IMR-90 (cell line): Measurements from ENCODE around the gene PCK1. TPM values are rescaled to one million over a fixed set of nuclear protein-coding genes. Genes with fewer than 3 reads are reported as not detected.

Experiments
- ATAC-seq: fragments of 200-7000 bp; cut with Tn5 transposase; 2 replicates; pipeline ENCODE4 v1.9.1; 2020; ENCODE audit warnings: low read depth, mild to moderate bottlenecking, moderate library complexity
- BruUV-seq: library from RNA; stranded (reverse); fragments of 400-500 nt; replicated peaks from 2 replicates; lab custom pipeline; 2021; lab: Mats Ljungman, UMichigan
- CTCF ChIA-PET: fragments of 300-600 bp; formaldehyde crosslinking; extraction: SDS; loops from one replicate; lab custom pipeline; 2021; ENCODE audit warnings: antibody characterized with exemption; lab: Yijun Ruan, JAX
- POLR2A ChIA-PET: fragments of 300-600 bp; sonication (Branson Sonifier 250); formaldehyde crosslinking; loops from one replicate; lab custom pipeline; 2022; ENCODE audit warnings: antibody characterized with exemption; ENCODE audit not compliant: unreplicated experiment; lab: Charles Lee
- DNase-seq: peaks from one replicate; pipeline ENCODE4 v3.0.0; 2013
- H2AFZ ChIP-seq: replicated peaks from 2 replicates; pipeline ENCODE3; 2013; ENCODE audit warnings: low read length, mild to moderate bottlenecking; ENCODE audit not compliant: poor library complexity
- H2AK5ac ChIP-seq: 2 replicates; pipeline ENCODE4 v1.6.1; 2013; ENCODE audit warnings: low read depth, low read length, inconsistent platforms
- H2AK9ac ChIP-seq: replicated peaks from 2 replicates; pipeline ENCODE3; 2013; ENCODE audit warnings: mild to moderate bottlenecking, low read depth, low read length, moderate library complexity; ENCODE audit not compliant: poor library complexity
- H2BK120ac ChIP-seq: 2 replicates; pipeline ENCODE4 v1.6.1; 2013; ENCODE audit warnings: low read depth, low read length, inconsistent platforms
- H2BK15ac ChIP-seq: 3 replicates; pipeline ENCODE4 v1.6.1; 2013; ENCODE audit warnings: low read depth, low read length, inconsistent platforms
- H2BK20ac ChIP-seq: 2 replicates; pipeline ENCODE4 v1.6.1; 2013; ENCODE audit warnings: low read depth, mild to moderate bottlenecking, inconsistent platforms, low read length, moderate library complexity
- H2BK5ac ChIP-seq: 2 replicates; pipeline ENCODE4 v1.6.1; 2013; ENCODE audit warnings: mild to moderate bottlenecking, low read depth, low read length, inconsistent platforms; ENCODE audit not compliant: poor library complexity, severe bottlenecking
- H3K14ac ChIP-seq: replicated peaks from 2 replicates; pipeline ENCODE4 v1.6.1; 2013; ENCODE audit warnings: low read depth, low read length, inconsistent platforms
- H3K18ac ChIP-seq: 2 replicates; pipeline ENCODE4 v1.6.1; 2013; ENCODE audit warnings: low read depth, low read length, control low read depth
- H3K23ac ChIP-seq: 2 replicates; pipeline ENCODE4 v1.6.1; 2013; ENCODE audit warnings: low read depth, low read length, inconsistent platforms
- H3K27ac ChIP-seq: 2 replicates; pipeline ENCODE4 v1.5.1; 2013; ENCODE audit warnings: mild to moderate bottlenecking, control low read depth, low read length; ENCODE audit not compliant: insufficient read depth
- H3K27me3 ChIP-seq: 2 replicates; pipeline ENCODE4 v1.6.1; 2013; ENCODE audit warnings: low read length; ENCODE audit not compliant: control insufficient read depth, insufficient read depth
- H3K36me3 ChIP-seq: 2 replicates; pipeline ENCODE4 v1.6.1; 2013; ENCODE audit warnings: low read length, mixed read lengths; ENCODE audit not compliant: control insufficient read depth, insufficient read depth
- H3K4ac ChIP-seq: 2 replicates; pipeline ENCODE4 v1.6.1; 2013; ENCODE audit warnings: low read depth, low read length, inconsistent platforms
- H3K4me1 ChIP-seq: 2 replicates; pipeline ENCODE4 v1.6.1; 2013; ENCODE audit warnings: low read length, mixed read lengths; ENCODE audit not compliant: control insufficient read depth, insufficient read depth
- H3K4me2 ChIP-seq: 2 replicates; pipeline ENCODE4 v1.6.1; 2013; ENCODE audit warnings: low read depth, mild to moderate bottlenecking, control low read depth, low read length, moderate library complexity
- H3K4me3 ChIP-seq: 2 replicates; pipeline ENCODE4 v1.5.1; 2013; ENCODE audit warnings: low read depth, mild to moderate bottlenecking, control low read depth, low read length, moderate library complexity; ENCODE audit not compliant: insufficient read depth
- H3K56ac ChIP-seq: 2 replicates; pipeline ENCODE4 v1.6.1; 2013; ENCODE audit warnings: low read length, inconsistent platforms; ENCODE audit not compliant: insufficient read depth; ENCODE audit errors: extremely low read depth
- H3K79me1 ChIP-seq, 2 experiments: 2 replicates each; pipeline ENCODE4 v1.6.1; 2013; ENCODE audit warnings: low read length in 2 of 2, inconsistent platforms in 1 of 2, low read depth in 1 of 2
- H3K9ac ChIP-seq: 2 replicates; pipeline ENCODE4 v1.6.1; 2013; ENCODE audit warnings: low read depth, low read length, control low read depth
- H3K9me1 ChIP-seq: 2 replicates; pipeline ENCODE4 v1.6.1; 2013; ENCODE audit warnings: low read length, inconsistent platforms; ENCODE audit not compliant: insufficient read depth
- H3K9me3 ChIP-seq: 2 replicates; pipeline ENCODE4 v1.6.1; 2013; ENCODE audit warnings: low read length; ENCODE audit not compliant: control insufficient read depth, insufficient read depth
- H4K20me1 ChIP-seq: 2 replicates; pipeline ENCODE4 v1.6.1; 2013; ENCODE audit warnings: low read length, inconsistent platforms; ENCODE audit not compliant: insufficient read depth
- H4K5ac ChIP-seq: 2 replicates; pipeline ENCODE4 v1.6.1; 2013; ENCODE audit warnings: mild to moderate bottlenecking, low read depth, low read length, control low read depth
- H4K8ac ChIP-seq, 2 experiments: 2 replicates each; pipeline ENCODE4 v1.6.1; 2013; ENCODE audit warnings: low read depth in 2 of 2, low read length in 2 of 2, control low read depth in 1 of 2, inconsistent platforms in 1 of 2
- H4K91ac ChIP-seq: 2 replicates; pipeline ENCODE4 v1.6.1; 2013; ENCODE audit warnings: low read depth, low read length, inconsistent platforms; ENCODE audit not compliant: insufficient read depth
- BHLHE40 ChIP-seq: fragments of 150-350 bp; IDR thresholded peaks from 2 replicates; pipeline ENCODE4 v1.6.1; 2016; ENCODE audit warnings: mild to moderate bottlenecking, low read depth, low read length
- CEBPB ChIP-seq: IDR thresholded peaks from 2 replicates; pipeline ENCODE4 v1.6.1; 2012; ENCODE audit warnings: low read depth, low read length, improper control_type of control experiment
- CHD1 ChIP-seq: IDR thresholded peaks from 2 replicates; pipeline ENCODE4 v1.6.1; 2012; ENCODE audit warnings: low read depth, low read length, improper control_type of control experiment
- FOS ChIP-seq: fragments of 150-350 bp; IDR thresholded peaks from 2 replicates; pipeline ENCODE4 v1.6.1; 2016; ENCODE audit warnings: low read depth, low read length
- MAFK ChIP-seq: IDR thresholded peaks from 2 replicates; pipeline ENCODE4 v1.6.1; 2012; ENCODE audit warnings: low read depth, low read length, improper control_type of control experiment
- MAZ ChIP-seq: IDR thresholded peaks from 2 replicates; pipeline ENCODE4 v1.6.1; 2012; ENCODE audit warnings: low read depth, mild to moderate bottlenecking, low read length, improper control_type of control experiment, moderate library complexity, borderline replicate concordance
- MXI1 ChIP-seq: IDR thresholded peaks from 2 replicates; pipeline ENCODE4 v1.6.1; 2012; ENCODE audit warnings: low read depth, mild to moderate bottlenecking, low read length, moderate library complexity, borderline replicate concordance
- NFE2L2 ChIP-seq: fragments of 150-350 bp; IDR thresholded peaks from 2 replicates; pipeline ENCODE4 v1.6.1; 2016; ENCODE audit warnings: low read depth, mild to moderate bottlenecking, low read length
- POLR2A ChIP-seq: IDR thresholded peaks from 2 replicates; pipeline ENCODE4 v1.6.1; 2012; ENCODE audit warnings: mild to moderate bottlenecking, low read depth, low read length
- RAD21 ChIP-seq: IDR thresholded peaks from 2 replicates; pipeline ENCODE4 v1.6.1; 2012; ENCODE audit warnings: low read length, improper control_type of control experiment
- RCOR1 ChIP-seq: IDR thresholded peaks from 2 replicates; pipeline ENCODE4 v1.6.1; 2012; ENCODE audit warnings: mild to moderate bottlenecking, low read length, improper control_type of control experiment; ENCODE audit not compliant: insufficient replicate concordance
- RFX5 ChIP-seq: IDR thresholded peaks from 2 replicates; pipeline ENCODE4 v1.8.0; 2012; ENCODE audit warnings: low read depth, mild to moderate bottlenecking, low read length, moderate library complexity
- SMC3 ChIP-seq: fragments of 150-350 bp; IDR thresholded peaks from 2 replicates; pipeline ENCODE4 v1.6.1; 2016; ENCODE audit warnings: low read depth, mild to moderate bottlenecking, antibody characterized with exemption, low read length, moderate library complexity
- WGBS, 2 experiments: methylation state at CpG; one replicate each; pipeline versions ENCODE4 v1.1.5 to v1.1.7; 2013; ENCODE audit warnings: missing lambda C conversion rate in 2 of 2; ENCODE audit not compliant: insufficient read length in 1 of 2; ENCODE audit errors: extremely low coverage in 2 of 2; 5-methylcytosine and 5-hydroxymethylcytosine counted together
- dilution Hi-C: fragments of 300-500 bp; cut with HindIII; formaldehyde crosslinking; loops from one replicate; pipeline ENCODE4 v1.14.3; 2018; ENCODE audit warnings: low sequenced_read_pairs; ENCODE audit not compliant: unreplicated experiment
- in situ Hi-C: fragments of 300-500 bp; cut with MboI; formaldehyde crosslinking; loops from 3 replicates; pipeline ENCODE4 v1.14.3; 2019; ENCODE audit warnings: low sequenced_read_pairs, inconsistent platforms, mixed read lengths
- intact Hi-C: fragments of 100-400 bp; cut with micrococcal nuclease; formaldehyde crosslinking; loops from 2 replicates; pipeline ENCODE4 v1.10.0; 2022
- polyA plus RNA-seq, 3 experiments: library from polyadenylated mRNA; depleted of rRNA; stranded (reverse); fragments of >200 nt; gene quantifications; 2 replicates each; pipeline ENCODE4 v1.2.3, GENCODE V29; 2012; ENCODE audit warnings: low replicate concordance in 1 of 3
- total RNA-seq: library from RNA; depleted of rRNA; stranded (reverse); fragments of >200 nt; gene quantifications from 2 replicates; pipeline ENCODE4 v1.2.3, GENCODE V29; 2012
- TF ChIP-seq, protein P1 (sequence below): conservative IDR thresholded peaks from 2 replicates; pipeline ENCODE4 v1.5.1; 2012; ENCODE audit warnings: mild to moderate bottlenecking, low read depth, low read length, improper control_type of control experiment
- TF ChIP-seq, protein P2 (sequence below): fragments of 150-350 bp; IDR thresholded peaks from 2 replicates; pipeline ENCODE4 v1.6.1; 2017; ENCODE audit warnings: mild to moderate bottlenecking, antibody characterized with exemption, low read length, low read depth
- TF ChIP-seq, protein P3 (sequence below): fragments of 150-350 bp; IDR thresholded peaks from 2 replicates; pipeline ENCODE4 v1.6.1; 2016; ENCODE audit warnings: low read depth, mild to moderate bottlenecking, low read length, moderate library complexity, borderline replicate concordance

PCK1 gene
- total and polyA plus RNA-seq, 2 of the 4 experiments (the other 2 are of a cell fraction): not detected

DNA sequence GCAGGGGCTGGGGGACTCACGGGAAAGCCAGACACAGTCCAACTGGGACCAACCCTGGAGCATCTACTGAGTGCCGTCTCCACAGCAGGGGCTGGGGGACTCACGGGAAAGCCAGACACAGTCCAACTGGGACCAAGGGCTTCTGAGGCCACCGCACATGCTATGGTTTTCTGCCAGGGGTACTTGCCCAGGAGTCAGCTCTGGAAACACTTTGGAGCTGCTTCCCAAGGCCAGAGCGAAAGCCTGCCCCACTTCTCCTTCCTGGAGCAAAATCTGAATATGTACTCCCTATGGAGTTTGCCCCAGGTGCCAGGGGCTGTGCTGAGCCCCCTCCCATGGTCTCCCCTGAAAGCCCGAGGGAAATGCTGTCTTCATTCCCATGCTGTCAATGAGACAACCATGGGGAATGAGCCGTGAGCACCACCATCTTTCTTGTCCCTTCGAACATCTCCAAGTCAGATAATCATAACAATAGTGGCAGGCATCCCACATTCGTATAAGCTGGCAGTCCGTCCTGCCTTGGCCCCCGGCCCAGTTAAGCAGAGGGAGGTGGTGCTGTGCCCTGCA lies 18.5 kb downstream of the PCK1 start:
- H2AK5ac ChIP-seq: no peak overlapping the region
- no peaks in the 10 kb centered on the region for H4K20me1 ChIP-seq
- 80% methylated on average over 1 of the region's 11 CpGs; no CpG with 5 or more reads in 1 of the 2 experiments for WGBS, 2 experiments
- no peak overlapping the region for H2BK15ac ChIP-seq
- no peak overlapping the region for H4K5ac ChIP-seq
- no peak overlapping the region for H4K91ac ChIP-seq
- H3K27me3 ChIP-seq: peaks cover 36% of the 10 kb centered on the region
- no peak overlapping the region for H3K27ac ChIP-seq
- no peak overlapping the region for H2AFZ ChIP-seq
- H3K9me3 ChIP-seq: peaks cover 3% of the 10 kb centered on the region
- dilution Hi-C loops: no loop called here
- H2BK120ac ChIP-seq: no peak overlapping the region
- ChIA-PET POLR2A (no interaction called here), CTCF (no interaction called here)
- in situ Hi-C loops: no loop called here
- H3K4me2 ChIP-seq: no peak overlapping the region
- no peak overlapping the region for H2BK20ac ChIP-seq
- peaks cover 11% of the 10 kb centered on the region for H3K4me1 ChIP-seq
- BruUV-seq: no TSS peak
- DNase-seq (no peak), ATAC-seq (no peak)
- no peak overlapping the region for H3K9ac ChIP-seq
- no peaks in the 10 kb centered on the region; the same call in 1 of the 2 replicates for H3K9me1 ChIP-seq
- intact Hi-C loops: no loop called here
- H3K4me3 ChIP-seq: no peak overlapping the region
- H2BK5ac ChIP-seq: no peak overlapping the region
- H3K56ac ChIP-seq: no peak overlapping the region
- no peak overlapping the region for H3K18ac ChIP-seq
- H3K79me1 ChIP-seq: no peaks in the 10 kb centered on the region
- no peak overlapping the region for H4K8ac ChIP-seq
- no peaks in the 10 kb centered on the region for H3K36me3 ChIP-seq
- no peak for TF ChIP-seq MAZ
- no peak for TF ChIP-seq MXI1
- TF ChIP-seq SMC3: no peak
- no peak for TF ChIP-seq RCOR1
- no peak for TF ChIP-seq MAFK
- TF ChIP-seq CEBPB: no peak
- no peak for TF ChIP-seq CHD1
- TF ChIP-seq NFE2L2: no peak
- TF ChIP-seq, protein P1, sequence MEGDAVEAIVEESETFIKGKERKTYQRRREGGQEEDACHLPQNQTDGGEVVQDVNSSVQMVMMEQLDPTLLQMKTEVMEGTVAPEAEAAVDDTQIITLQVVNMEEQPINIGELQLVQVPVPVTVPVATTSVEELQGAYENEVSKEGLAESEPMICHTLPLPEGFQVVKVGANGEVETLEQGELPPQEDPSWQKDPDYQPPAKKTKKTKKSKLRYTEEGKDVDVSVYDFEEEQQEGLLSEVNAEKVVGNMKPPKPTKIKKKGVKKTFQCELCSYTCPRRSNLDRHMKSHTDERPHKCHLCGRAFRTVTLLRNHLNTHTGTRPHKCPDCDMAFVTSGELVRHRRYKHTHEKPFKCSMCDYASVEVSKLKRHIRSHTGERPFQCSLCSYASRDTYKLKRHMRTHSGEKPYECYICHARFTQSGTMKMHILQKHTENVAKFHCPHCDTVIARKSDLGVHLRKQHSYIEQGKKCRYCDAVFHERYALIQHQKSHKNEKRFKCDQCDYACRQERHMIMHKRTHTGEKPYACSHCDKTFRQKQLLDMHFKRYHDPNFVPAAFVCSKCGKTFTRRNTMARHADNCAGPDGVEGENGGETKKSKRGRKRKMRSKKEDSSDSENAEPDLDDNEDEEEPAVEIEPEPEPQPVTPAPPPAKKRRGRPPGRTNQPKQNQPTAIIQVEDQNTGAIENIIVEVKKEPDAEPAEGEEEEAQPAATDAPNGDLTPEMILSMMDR: no peak
- TF ChIP-seq FOS: no peak
- TF ChIP-seq RFX5: no peak
- no peak for TF ChIP-seq POLR2A
- TF ChIP-seq, protein P2, sequence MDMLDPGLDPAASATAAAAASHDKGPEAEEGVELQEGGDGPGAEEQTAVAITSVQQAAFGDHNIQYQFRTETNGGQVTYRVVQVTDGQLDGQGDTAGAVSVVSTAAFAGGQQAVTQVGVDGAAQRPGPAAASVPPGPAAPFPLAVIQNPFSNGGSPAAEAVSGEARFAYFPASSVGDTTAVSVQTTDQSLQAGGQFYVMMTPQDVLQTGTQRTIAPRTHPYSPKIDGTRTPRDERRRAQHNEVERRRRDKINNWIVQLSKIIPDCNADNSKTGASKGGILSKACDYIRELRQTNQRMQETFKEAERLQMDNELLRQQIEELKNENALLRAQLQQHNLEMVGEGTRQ: no peak
- TF ChIP-seq RAD21: no peak
- TF ChIP-seq BHLHE40: no peak
- TF ChIP-seq, protein P3, sequence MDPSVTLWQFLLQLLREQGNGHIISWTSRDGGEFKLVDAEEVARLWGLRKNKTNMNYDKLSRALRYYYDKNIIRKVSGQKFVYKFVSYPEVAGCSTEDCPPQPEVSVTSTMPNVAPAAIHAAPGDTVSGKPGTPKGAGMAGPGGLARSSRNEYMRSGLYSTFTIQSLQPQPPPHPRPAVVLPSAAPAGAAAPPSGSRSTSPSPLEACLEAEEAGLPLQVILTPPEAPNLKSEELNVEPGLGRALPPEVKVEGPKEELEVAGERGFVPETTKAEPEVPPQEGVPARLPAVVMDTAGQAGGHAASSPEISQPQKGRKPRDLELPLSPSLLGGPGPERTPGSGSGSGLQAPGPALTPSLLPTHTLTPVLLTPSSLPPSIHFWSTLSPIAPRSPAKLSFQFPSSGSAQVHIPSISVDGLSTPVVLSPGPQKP: no peak
- no peak overlapping the region for H3K23ac ChIP-seq
- no peak overlapping the region for H3K4ac ChIP-seq
- no peak overlapping the region for H3K14ac ChIP-seq
- no peak overlapping the region for H2AK9ac ChIP-seq
